ENCODE results near the gene POLG2.

DNA sequence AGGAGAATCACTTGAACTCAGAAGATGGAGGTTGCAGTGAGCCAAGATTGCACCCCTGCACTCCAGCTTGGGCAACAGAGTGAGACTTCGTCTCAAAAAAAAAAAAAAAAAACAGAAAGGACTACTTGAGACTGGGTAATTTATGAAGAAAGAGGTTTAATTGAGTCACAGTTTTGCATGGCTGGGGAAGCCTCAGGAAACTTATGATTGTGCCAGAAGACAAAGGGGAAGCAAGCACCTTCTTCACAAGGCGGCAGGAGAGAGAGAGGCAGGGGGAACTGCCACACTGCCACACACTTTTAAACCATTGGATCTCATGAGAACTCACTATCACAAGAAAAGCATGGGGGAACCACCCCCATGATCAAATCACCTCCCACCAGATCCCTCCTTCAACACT is 56.9 kb downstream of the POLG2 start:
- TF ChIP-seq EZH2 (IDR thresholded peaks at IDR 0.05; ENCODE audit: borderline replicate concordance, control insufficient read depth, low read depth, low read length) (no peak), MYC (IDR thresholded peaks at IDR 0.05; ENCODE audit: insufficient read depth, insufficient read length, insufficient replicate concordance, low read length, severe bottlenecking) (no peak), ZNF274 (IDR thresholded peaks at IDR 0.05; ENCODE audit: insufficient read depth, insufficient read length) (no peak), EP300 (IDR thresholded peaks at IDR 0.05; ENCODE audit: borderline replicate concordance in 1 of 2, control insufficient read depth in 1 of 2, low read depth in 2 of 2, low read length in 2 of 2) (no peak), PML (IDR thresholded peaks at IDR 0.05; ENCODE audit: low read length) (no peak), MEF2A (IDR thresholded peaks at IDR 0.05; ENCODE audit: insufficient read depth, low read depth, low read length) (no peak), KAT2A (conservative IDR thresholded peaks at IDR 0.05; ENCODE audit: control insufficient read depth, low read depth, low read length) (no peak)
- TF ChIP-seq, protein P1, sequence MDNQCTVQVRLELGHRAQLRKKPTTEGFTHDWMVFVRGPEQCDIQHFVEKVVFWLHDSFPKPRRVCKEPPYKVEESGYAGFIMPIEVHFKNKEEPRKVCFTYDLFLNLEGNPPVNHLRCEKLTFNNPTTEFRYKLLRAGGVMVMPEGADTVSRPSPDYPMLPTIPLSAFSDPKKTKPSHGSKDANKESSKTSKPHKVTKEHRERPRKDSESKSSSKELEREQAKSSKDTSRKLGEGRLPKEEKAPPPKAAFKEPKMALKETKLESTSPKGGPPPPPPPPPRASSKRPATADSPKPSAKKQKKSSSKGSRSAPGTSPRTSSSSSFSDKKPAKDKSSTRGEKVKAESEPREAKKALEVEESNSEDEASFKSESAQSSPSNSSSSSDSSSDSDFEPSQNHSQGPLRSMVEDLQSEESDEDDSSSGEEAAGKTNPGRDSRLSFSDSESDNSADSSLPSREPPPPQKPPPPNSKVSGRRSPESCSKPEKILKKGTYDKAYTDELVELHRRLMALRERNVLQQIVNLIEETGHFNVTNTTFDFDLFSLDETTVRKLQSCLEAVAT (IDR thresholded peaks at IDR 0.05), result no peak
- TF ChIP-seq, protein P2, sequence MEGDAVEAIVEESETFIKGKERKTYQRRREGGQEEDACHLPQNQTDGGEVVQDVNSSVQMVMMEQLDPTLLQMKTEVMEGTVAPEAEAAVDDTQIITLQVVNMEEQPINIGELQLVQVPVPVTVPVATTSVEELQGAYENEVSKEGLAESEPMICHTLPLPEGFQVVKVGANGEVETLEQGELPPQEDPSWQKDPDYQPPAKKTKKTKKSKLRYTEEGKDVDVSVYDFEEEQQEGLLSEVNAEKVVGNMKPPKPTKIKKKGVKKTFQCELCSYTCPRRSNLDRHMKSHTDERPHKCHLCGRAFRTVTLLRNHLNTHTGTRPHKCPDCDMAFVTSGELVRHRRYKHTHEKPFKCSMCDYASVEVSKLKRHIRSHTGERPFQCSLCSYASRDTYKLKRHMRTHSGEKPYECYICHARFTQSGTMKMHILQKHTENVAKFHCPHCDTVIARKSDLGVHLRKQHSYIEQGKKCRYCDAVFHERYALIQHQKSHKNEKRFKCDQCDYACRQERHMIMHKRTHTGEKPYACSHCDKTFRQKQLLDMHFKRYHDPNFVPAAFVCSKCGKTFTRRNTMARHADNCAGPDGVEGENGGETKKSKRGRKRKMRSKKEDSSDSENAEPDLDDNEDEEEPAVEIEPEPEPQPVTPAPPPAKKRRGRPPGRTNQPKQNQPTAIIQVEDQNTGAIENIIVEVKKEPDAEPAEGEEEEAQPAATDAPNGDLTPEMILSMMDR (IDR thresholded peaks at IDR 0.05 in 2 of 3, conservative IDR thresholded peaks at IDR 0.05 in 1 of 3; ENCODE audit: control insufficient read depth in 2 of 3, extremely low read depth in 1 of 3, insufficient read depth in 1 of 3, low read depth in 3 of 3, low read length in 3 of 3), result no peak
- TF ChIP-seq, protein P3, sequence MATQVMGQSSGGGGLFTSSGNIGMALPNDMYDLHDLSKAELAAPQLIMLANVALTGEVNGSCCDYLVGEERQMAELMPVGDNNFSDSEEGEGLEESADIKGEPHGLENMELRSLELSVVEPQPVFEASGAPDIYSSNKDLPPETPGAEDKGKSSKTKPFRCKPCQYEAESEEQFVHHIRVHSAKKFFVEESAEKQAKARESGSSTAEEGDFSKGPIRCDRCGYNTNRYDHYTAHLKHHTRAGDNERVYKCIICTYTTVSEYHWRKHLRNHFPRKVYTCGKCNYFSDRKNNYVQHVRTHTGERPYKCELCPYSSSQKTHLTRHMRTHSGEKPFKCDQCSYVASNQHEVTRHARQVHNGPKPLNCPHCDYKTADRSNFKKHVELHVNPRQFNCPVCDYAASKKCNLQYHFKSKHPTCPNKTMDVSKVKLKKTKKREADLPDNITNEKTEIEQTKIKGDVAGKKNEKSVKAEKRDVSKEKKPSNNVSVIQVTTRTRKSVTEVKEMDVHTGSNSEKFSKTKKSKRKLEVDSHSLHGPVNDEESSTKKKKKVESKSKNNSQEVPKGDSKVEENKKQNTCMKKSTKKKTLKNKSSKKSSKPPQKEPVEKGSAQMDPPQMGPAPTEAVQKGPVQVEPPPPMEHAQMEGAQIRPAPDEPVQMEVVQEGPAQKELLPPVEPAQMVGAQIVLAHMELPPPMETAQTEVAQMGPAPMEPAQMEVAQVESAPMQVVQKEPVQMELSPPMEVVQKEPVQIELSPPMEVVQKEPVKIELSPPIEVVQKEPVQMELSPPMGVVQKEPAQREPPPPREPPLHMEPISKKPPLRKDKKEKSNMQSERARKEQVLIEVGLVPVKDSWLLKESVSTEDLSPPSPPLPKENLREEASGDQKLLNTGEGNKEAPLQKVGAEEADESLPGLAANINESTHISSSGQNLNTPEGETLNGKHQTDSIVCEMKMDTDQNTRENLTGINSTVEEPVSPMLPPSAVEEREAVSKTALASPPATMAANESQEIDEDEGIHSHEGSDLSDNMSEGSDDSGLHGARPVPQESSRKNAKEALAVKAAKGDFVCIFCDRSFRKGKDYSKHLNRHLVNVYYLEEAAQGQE (IDR thresholded peaks at IDR 0.05; ENCODE audit: low read depth, low read length), result no peak
- TF ChIP-seq, protein P4, sequence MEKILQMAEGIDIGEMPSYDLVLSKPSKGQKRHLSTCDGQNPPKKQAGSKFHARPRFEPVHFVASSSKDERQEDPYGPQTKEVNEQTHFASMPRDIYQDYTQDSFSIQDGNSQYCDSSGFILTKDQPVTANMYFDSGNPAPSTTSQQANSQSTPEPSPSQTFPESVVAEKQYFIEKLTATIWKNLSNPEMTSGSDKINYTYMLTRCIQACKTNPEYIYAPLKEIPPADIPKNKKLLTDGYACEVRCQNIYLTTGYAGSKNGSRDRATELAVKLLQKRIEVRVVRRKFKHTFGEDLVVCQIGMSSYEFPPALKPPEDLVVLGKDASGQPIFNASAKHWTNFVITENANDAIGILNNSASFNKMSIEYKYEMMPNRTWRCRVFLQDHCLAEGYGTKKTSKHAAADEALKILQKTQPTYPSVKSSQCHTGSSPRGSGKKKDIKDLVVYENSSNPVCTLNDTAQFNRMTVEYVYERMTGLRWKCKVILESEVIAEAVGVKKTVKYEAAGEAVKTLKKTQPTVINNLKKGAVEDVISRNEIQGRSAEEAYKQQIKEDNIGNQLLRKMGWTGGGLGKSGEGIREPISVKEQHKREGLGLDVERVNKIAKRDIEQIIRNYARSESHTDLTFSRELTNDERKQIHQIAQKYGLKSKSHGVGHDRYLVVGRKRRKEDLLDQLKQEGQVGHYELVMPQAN (conservative IDR thresholded peaks at IDR 0.05), result no peak

Measured in GM12878 (cell line).